Measurements from ENCODE around the gene SYDE2.

GRCh38 chr1:85158910-85159309 is 41.9 kb downstream of the SYDE2 start:
- TF ChIP-seq POLR2A (IDR thresholded peaks at IDR 0.05) (no peak), CTCF (IDR thresholded peaks at IDR 0.05) (no peak)
